IPS-15b (cell line): ENCODE results near the gene MYO1E.

ENCODE experiments used
- H3K27me3 ChIP-seq: one replicate; pipeline ENCODE4 v1.6.1; 2013; ENCODE audit warnings: low read length; ENCODE audit not compliant: control insufficient read depth, insufficient read depth
- H3K36me3 ChIP-seq: one replicate; pipeline ENCODE4 v1.6.1; 2013; ENCODE audit warnings: low read length; ENCODE audit not compliant: control insufficient read depth, insufficient read depth
- H3K4me1 ChIP-seq: one replicate; pipeline ENCODE4 v1.6.1; 2013; ENCODE audit warnings: mild to moderate bottlenecking, low read length; ENCODE audit not compliant: control insufficient read depth, insufficient read depth
- H3K4me3 ChIP-seq: one replicate; pipeline ENCODE4 v1.5.1; 2013; ENCODE audit warnings: low read depth, low read length
- H3K9ac ChIP-seq: one replicate; pipeline ENCODE4 v1.6.1; 2013; ENCODE audit warnings: low read depth, mild to moderate bottlenecking, low read length
- H3K9me3 ChIP-seq: one replicate; pipeline ENCODE4 v1.6.1; 2013; ENCODE audit warnings: mild to moderate bottlenecking, low read length; ENCODE audit not compliant: control insufficient read depth, insufficient read depth

Gene MYO1E

DNA sequence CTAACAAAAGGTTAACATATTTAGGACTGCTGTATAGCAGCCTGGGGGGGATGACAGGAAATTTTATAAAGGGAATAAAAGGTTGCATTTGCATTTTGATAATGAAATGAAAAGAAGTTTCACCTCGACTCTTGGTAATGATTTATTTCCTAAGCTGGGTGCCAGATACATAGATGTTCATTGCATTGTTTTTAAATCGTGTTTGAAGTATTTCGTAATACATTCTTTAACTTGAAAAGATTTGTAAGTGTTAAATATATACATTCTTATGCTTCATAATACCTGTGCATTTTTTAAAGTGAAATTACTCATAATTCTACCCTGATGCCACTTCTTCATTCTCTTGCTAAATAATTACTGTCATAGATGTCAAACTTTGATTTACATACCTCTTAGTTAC is 143.2 kb downstream of the MYO1E start:
- Histone ChIP-seq H3K4me1 (no peaks in the 10 kb centered on the region), H3K27me3 (no peaks in the 10 kb centered on the region), H3K36me3 (peaks cover 2% of the 10 kb centered on the region), H3K9me3 (no peaks in the 10 kb centered on the region), H3K9ac (no peak overlapping the region), H3K4me3 (no peak overlapping the region)

- peaks cover 7% of the 10 kb centered on the region for H3K36me3 ChIP-seq
- H3K27me3 ChIP-seq = no peaks in the 10 kb centered on the region
- H3K9me3 ChIP-seq = no peaks in the 10 kb centered on the region
- H3K9ac ChIP-seq = no peak overlapping the region
- no peaks in the 10 kb centered on the region for H3K4me1 ChIP-seq
- H3K4me3 ChIP-seq = no peak overlapping the region
Observed at GRCh38 chr15:59229015-59229414, 143.7 kb downstream of the MYO1E start.

- H3K9ac ChIP-seq = no peak overlapping the region
- H3K4me3 ChIP-seq = no peak overlapping the region
- no peaks in the 10 kb centered on the region for H3K27me3 ChIP-seq
- no peaks in the 10 kb centered on the region for H3K9me3 ChIP-seq
- peaks cover 14% of the 10 kb centered on the region for H3K36me3 ChIP-seq
- H3K4me1 ChIP-seq = no peaks in the 10 kb centered on the region
Observed at GRCh38 chr15:59227021-59227420, 145.7 kb downstream of the MYO1E start.

- Histone ChIP-seq H3K9ac (no peak overlapping the region), H3K4me1 (no peaks in the 10 kb centered on the region), H3K36me3 (peaks cover 18% of the 10 kb centered on the region), H3K27me3 (no peaks in the 10 kb centered on the region), H3K4me3 (no peak overlapping the region), H3K9me3 (no peaks in the 10 kb centered on the region)
Observed at GRCh38 chr15:59224474-59224873, 148.2 kb downstream of the MYO1E start.

DNA sequence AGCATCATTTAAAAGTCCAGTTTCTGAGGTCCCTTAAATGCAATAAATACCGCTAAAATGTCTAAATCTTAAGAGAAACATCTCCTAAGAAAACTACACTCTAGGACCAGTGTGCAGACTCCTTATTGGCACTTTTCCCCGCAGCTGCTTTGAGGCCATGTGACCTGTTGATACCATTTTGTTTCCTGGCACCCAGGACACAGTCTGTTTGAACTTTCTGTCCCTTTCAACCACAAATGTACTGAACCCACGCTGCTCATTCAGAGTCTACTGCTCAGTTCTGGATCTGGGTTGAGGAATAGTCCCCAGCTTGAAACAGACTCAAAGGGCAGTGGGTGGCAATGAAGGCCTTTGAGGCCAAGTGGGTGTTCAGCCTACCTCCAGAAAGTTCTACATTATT is 148.9 kb downstream of the MYO1E start:
- Histone ChIP-seq H3K9me3 (no peaks in the 10 kb centered on the region), H3K9ac (no peak overlapping the region), H3K4me1 (no peaks in the 10 kb centered on the region), H3K36me3 (peaks cover 19% of the 10 kb centered on the region), H3K27me3 (no peaks in the 10 kb centered on the region), H3K4me3 (no peak overlapping the region)

GRCh38 chr15:59222906-59223550 is 149.6 kb downstream of the MYO1E start:
- H3K9ac ChIP-seq = no peak overlapping the region
- H3K9me3 ChIP-seq = no peaks in the 10 kb centered on the region
- no peak overlapping the region for H3K4me3 ChIP-seq
- no peaks in the 10 kb centered on the region for H3K4me1 ChIP-seq
- H3K27me3 ChIP-seq = no peaks in the 10 kb centered on the region
- H3K36me3 ChIP-seq = peaks cover 19% of the 10 kb centered on the region

DNA sequence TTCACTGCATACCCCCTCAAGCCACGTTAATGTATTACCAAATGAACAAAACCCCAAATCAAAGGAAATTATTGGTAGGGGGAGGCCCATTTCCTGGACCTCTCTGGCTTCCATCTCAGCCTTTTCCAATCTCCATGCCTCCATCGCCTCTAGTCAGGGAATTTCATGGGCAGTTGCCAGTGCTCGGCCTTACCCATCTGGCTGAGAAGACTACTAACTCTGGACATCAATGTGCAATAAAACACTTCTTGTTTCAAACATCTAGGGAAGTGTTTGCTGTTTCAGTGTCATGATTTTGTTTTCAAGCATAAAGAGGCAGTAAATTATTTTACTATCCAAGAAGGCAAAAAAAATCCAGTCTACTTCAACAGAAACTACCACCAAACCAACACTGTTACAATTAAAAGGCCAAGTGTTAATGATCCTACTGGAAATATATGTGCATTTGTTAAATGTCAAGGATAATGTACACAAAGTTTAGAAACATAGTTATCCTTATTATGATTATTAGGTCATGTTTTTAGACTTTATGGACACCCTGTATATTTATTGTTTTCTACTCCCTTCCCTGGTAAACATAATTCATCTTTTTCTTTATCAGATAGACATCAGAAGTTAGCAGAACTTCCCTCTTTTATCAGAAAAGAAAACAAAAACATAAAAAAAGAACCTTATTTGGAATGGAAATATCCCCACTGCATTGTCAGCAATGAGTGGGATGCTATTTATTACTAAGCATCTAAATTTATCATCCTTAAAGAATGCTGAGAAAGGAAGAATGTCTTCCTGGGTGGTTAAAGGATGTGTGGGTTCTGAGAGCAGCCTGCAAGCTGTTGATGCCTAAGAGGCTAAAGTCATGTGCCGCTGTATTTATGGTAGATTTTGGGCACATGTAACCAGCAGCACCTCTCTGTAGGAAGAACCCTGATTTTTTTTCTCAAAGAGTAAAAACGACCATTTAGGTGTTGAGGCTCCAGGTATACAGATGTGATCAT is 150.9 kb downstream of the MYO1E start:
- Histone ChIP-seq H3K9me3 (no peaks in the 10 kb centered on the region), H3K36me3 (peaks cover 22% of the 10 kb centered on the region), H3K27me3 (no peaks in the 10 kb centered on the region), H3K4me3 (no peak overlapping the region), H3K4me1 (no peaks in the 10 kb centered on the region), H3K9ac (no peak overlapping the region)

DNA sequence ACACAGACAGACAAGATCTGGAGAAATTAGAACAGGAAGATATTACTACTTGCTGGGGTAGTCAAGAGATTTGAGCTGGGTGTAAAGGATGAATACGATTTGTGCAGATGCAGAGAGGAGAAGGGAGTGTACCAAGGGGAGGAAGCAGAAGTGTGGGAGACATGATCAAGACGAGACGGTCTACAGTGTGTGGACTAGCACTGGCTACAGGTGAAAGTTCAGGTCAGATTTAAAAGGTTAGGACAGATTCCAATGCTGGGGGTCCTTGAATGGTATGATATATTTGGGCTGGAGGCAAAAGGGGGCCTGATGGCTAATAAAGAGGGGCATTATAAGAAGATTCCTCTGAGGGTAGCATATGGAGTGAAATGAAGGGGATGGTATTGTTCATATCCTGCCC is 154.0 kb downstream of the MYO1E start:
- Histone ChIP-seq H3K9ac (no peak overlapping the region), H3K36me3 (peaks cover 20% of the 10 kb centered on the region), H3K4me3 (no peak overlapping the region), H3K27me3 (no peaks in the 10 kb centered on the region), H3K4me1 (no peaks in the 10 kb centered on the region), H3K9me3 (no peaks in the 10 kb centered on the region)

GRCh38 chr15:59217876-59218498 is 154.7 kb downstream of the MYO1E start:
- Histone ChIP-seq H3K4me3 (no peak overlapping the region), H3K4me1 (no peaks in the 10 kb centered on the region), H3K36me3 (peaks cover 18% of the 10 kb centered on the region), H3K9me3 (no peaks in the 10 kb centered on the region), H3K9ac (no peak overlapping the region), H3K27me3 (no peaks in the 10 kb centered on the region)

DNA sequence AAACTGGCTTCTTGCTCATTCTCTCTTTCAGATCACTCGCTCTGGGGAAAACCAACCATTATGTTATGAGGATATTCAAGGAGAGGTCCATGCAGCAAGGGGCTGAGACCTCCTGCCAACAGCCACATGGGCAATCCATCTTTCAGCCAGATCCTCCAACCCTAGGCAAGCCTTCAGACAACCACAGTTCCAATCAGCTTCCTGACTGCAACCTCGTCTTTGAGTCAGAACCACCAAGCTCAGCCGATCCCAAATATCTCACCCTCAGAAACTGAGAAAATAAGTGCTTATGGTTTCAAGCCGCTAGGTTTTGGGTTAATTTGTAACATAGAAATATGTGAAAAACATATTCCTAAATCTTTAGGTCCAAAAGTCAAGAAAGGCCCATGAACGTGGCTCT is 155.8 kb downstream of the MYO1E start:
- Histone ChIP-seq H3K9me3 (no peaks in the 10 kb centered on the region), H3K4me3 (no peak overlapping the region), H3K9ac (no peak overlapping the region), H3K4me1 (no peaks in the 10 kb centered on the region), H3K36me3 (peaks cover 15% of the 10 kb centered on the region), H3K27me3 (no peaks in the 10 kb centered on the region)

DNA sequence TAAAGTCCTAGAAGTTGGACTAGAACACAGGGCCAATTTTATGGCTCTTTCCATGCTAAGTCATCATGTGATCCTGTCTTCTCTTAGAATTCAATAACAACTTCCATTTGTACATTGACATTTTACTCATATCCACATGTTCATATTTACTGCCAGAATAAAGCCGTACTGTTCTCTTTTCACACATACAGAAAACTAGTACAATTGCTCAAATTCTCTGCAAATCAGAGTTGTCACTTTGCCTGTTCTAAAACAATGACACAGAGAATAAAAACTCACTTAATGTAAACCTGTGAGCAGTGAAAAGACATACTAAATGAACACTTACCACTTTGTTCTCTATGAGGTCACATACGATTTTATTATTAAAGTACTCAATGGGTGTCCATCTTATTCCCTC is 162.5 kb downstream of the MYO1E start:
- no peaks in the 10 kb centered on the region for H3K4me1 ChIP-seq
- H3K36me3 ChIP-seq = peaks cover 24% of the 10 kb centered on the region
- no peaks in the 10 kb centered on the region for H3K27me3 ChIP-seq
- H3K4me3 ChIP-seq = no peak overlapping the region
- no peak overlapping the region for H3K9ac ChIP-seq
- no peaks in the 10 kb centered on the region for H3K9me3 ChIP-seq
